K562 (cell line): ENCODE results near the gene ZNF467.

Source experiments
- FOXJ3 ChIP-seq: sonication (generic); formaldehyde crosslinking; IDR thresholded peaks from 2 replicates; pipeline ENCODE4 v1.4.0; 2020; ENCODE audit warnings: mild to moderate bottlenecking, missing genetic modification reagents
- KAT2B ChIP-seq: IDR thresholded peaks from one replicate; pipeline ENCODE4 v1.6.1; 2012; ENCODE audit warnings: low read depth, mild to moderate bottlenecking, control low read depth, inconsistent platforms, low read length, moderate library complexity
- POLR2AphosphoS2 ChIP-seq: IDR thresholded peaks from 2 replicates; pipeline ENCODE4 v1.6.1; 2012; ENCODE audit warnings: low read length, improper control_type of control experiment
- TF ChIP-seq, protein P1 (sequence below): fragments of 250-450 bp; sonication (Bioruptor Pico); IDR thresholded peaks from 2 replicates; pipeline ENCODE4 v1.8.0; 2021; ENCODE audit warnings: borderline replicate concordance, mild to moderate bottlenecking, moderate library complexity; ENCODE audit not compliant: poor library complexity, severe bottlenecking
- TF ChIP-seq, protein P2 (sequence below): fragments of 450-650 bp; formaldehyde crosslinking; IDR thresholded peaks from 2 replicates; pipeline ENCODE4 v1.4.0; 2020; ENCODE audit warnings: mild to moderate bottlenecking, moderate library complexity

DNA sequence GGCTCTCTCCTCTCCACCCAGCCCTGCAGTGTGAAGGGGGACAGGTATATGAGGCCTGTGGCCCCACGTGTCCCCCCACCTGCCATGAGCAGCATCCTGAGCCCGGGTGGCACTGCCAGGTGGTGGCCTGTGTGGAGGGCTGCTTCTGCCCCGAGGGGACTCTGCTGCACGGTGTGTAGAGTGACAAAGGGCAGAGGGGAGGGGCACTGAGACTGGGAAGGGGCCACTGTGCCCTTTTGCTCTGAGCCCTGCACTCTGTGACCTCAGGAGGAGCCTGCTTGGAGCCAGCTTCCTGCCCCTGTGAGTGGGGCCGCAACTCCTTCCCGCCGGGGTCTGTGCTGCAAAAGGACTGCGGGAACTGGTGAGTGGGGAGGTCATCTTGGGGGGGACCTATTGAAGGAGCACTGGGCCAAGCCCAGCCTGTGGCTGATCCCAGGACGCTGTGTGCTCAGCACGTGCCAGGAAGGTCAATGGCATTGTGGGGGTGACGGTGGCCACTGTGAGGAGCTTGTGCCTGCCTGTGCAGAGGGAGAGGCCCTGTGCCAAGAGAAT, 15.0 kb upstream of the ZNF467 start:
- TF ChIP-seq FOXJ3 (CRISPR knock-in tag) (no peak), POLR2AphosphoS2 (no peak), KAT2B (no peak)
- TF ChIP-seq, protein P1, sequence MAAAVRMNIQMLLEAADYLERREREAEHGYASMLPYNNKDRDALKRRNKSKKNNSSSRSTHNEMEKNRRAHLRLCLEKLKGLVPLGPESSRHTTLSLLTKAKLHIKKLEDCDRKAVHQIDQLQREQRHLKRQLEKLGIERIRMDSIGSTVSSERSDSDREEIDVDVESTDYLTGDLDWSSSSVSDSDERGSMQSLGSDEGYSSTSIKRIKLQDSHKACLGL (CRISPR knock-in tag), result no peak
- TF ChIP-seq, protein P2, sequence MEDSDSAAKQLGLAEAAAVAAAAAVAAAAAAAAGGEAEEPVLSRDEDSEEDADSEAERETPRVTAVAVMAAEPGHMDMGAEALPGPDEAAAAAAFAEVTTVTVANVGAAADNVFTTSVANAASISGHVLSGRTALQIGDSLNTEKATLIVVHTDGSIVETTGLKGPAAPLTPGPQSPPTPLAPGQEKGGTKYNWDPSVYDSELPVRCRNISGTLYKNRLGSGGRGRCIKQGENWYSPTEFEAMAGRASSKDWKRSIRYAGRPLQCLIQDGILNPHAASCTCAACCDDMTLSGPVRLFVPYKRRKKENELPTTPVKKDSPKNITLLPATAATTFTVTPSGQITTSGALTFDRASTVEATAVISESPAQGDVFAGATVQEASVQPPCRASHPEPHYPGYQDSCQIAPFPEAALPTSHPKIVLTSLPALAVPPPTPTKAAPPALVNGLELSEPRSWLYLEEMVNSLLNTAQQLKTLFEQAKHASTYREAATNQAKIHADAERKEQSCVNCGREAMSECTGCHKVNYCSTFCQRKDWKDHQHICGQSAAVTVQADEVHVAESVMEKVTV, result no peak
